ENCODE results near the gene TMEM41B.
A peak's percentile ranks its signal among the peaks of the same experiment; 100 is the strongest.

The TMEM41B gene

GRCh38 chr11:9310485-9311090, 3.8 kb downstream of the TMEM41B start:
- DNase-seq (ENCODE audit: low read depth in 2 of 2), result no peak

GRCh38 chr11:9304178-9304577, 10.2 kb downstream of the TMEM41B start:
- DNase-seq (ENCODE audit: low read depth in 2 of 2), result no peak

- no peak for DNase-seq (ENCODE audit: low read depth in 2 of 2)
Measured at GRCh38 chr11:9302448-9302847, 11.9 kb downstream of the TMEM41B start.

- no peak for DNase-seq (ENCODE audit: low read depth in 2 of 2)
Measured at GRCh38 chr11:9301720-9302119, 12.7 kb downstream of the TMEM41B start.

- no peak for DNase-seq (ENCODE audit: low read depth in 2 of 2)
Measured at GRCh38 chr11:9293646-9294045, 20.7 kb downstream of the TMEM41B start.

- no peak for DNase-seq (ENCODE audit: low read depth in 2 of 2)
Measured at GRCh38 chr11:9285850-9286587, 28.4 kb downstream of the TMEM41B start.

- DNase-seq (ENCODE audit: low read depth in 2 of 2), result peak in 1 of 2 donors; percentile 39
Measured at GRCh38 chr11:9280655-9281301, 33.6 kb downstream of the TMEM41B start.

- DNase-seq (ENCODE audit: low read depth in 2 of 2), result no peak
Measured at GRCh38 chr11:9277176-9277575, 37.2 kb downstream of the TMEM41B start.

- no peak for DNase-seq (ENCODE audit: low read depth in 2 of 2)
Measured at GRCh38 chr11:9276571-9276970, 37.8 kb downstream of the TMEM41B start.

- DNase-seq (ENCODE audit: low read depth in 2 of 2), result no peak
Measured at GRCh38 chr11:9274499-9275258, 39.7 kb downstream of the TMEM41B start.

GRCh38 chr11:9273376-9274336, 40.7 kb downstream of the TMEM41B start:
- DNase-seq (ENCODE audit: low read depth in 2 of 2), result no peak

- no peak for DNase-seq (ENCODE audit: low read depth in 2 of 2)
Measured at GRCh38 chr11:9269492-9270013, 44.8 kb downstream of the TMEM41B start.

- no peak for DNase-seq (ENCODE audit: low read depth in 2 of 2)
Measured at GRCh38 chr11:9267680-9268079, 46.7 kb downstream of the TMEM41B start.

- no peak for DNase-seq (ENCODE audit: low read depth in 2 of 2)
Measured at GRCh38 chr11:9266926-9267325, 47.5 kb downstream of the TMEM41B start.

GRCh38 chr11:9266132-9266736, 48.2 kb downstream of the TMEM41B start:
- DNase-seq (ENCODE audit: low read depth in 2 of 2), result no peak

GRCh38 chr11:9265211-9266131, 48.9 kb downstream of the TMEM41B start, which contains the start of gene DENND5A:
TSS of gene DENND5A (minus strand) at chr11:9265350. CDS start at chr11:9265069, 281 bp downstream.
- peak; percentile 51 to 58 for DNase-seq (ENCODE audit: low read depth in 2 of 2)

- DNase-seq (ENCODE audit: low read depth in 2 of 2), result no peak
Measured at GRCh38 chr11:9264316-9265210, 49.8 kb downstream of the TMEM41B start.

- DNase-seq (ENCODE audit: low read depth in 2 of 2), result no peak
Measured at GRCh38 chr11:9263840-9264315, 50.5 kb downstream of the TMEM41B start.

Measured in stimulated activated CD8-positive, alpha-beta memory T cell treated with anti-CD3 and anti-CD28 coated beads, Interleukin-2, amount 100 ng/mL, for 48 hours (primary cell).